Neural crest cell (in vitro differentiated cells): ENCODE data around the gene ENTPD8. TPM values are rescaled to one million over a fixed set of nuclear protein-coding genes. Genes with fewer than 3 reads are reported as not detected.
A peak's percentile ranks its signal among the peaks of the same experiment; 100 is the strongest.

Source experiments
- DNase-seq: peaks from one replicate; pipeline ENCODE4 v3.0.0; 2021; ENCODE audit warnings: low read depth, mixed read lengths, low spot score
- H3K27ac Mint-ChIP-seq: one replicate; pipeline ENCODE4 v1.8.0; 2021; ENCODE audit warnings: mild to moderate bottlenecking, mixed read lengths; ENCODE audit not compliant: unreplicated experiment
- H3K27me3 Mint-ChIP-seq: 2 replicates; pipeline ENCODE4 v1.8.0; 2021; ENCODE audit warnings: low read depth, mild to moderate bottlenecking, mixed read lengths
- H3K36me3 Mint-ChIP-seq: 2 replicates; pipeline ENCODE4 v1.8.0; 2021; ENCODE audit warnings: low read depth, mild to moderate bottlenecking, mixed read lengths
- H3K4me1 Mint-ChIP-seq: 2 replicates; pipeline ENCODE4 v1.8.0; 2021; ENCODE audit warnings: mixed read lengths
- H3K4me3 Mint-ChIP-seq: one replicate; pipeline ENCODE4 v1.8.0; 2021; ENCODE audit warnings: mild to moderate bottlenecking, mixed read lengths
- H3K9me3 Mint-ChIP-seq: 2 replicates; pipeline ENCODE4 v1.8.0; 2021; ENCODE audit warnings: mixed read lengths
- total RNA-seq: library from RNA; stranded (reverse); gene quantifications from 2 replicates; pipeline ENCODE4 v1.2.1, GENCODE V29; 2021
- TF ChIP-seq, protein P1 (sequence below): fragments of 200-600 bp; sonication (generic); conservative IDR thresholded peaks from 2 replicates; pipeline ENCODE4 v1.5.0; 2021; ENCODE audit warnings: antibody characterized with exemption, mild to moderate bottlenecking

The ENTPD8 gene
- total RNA-seq, 1 donor from 2014 or later: 0.12 TPM

DNA sequence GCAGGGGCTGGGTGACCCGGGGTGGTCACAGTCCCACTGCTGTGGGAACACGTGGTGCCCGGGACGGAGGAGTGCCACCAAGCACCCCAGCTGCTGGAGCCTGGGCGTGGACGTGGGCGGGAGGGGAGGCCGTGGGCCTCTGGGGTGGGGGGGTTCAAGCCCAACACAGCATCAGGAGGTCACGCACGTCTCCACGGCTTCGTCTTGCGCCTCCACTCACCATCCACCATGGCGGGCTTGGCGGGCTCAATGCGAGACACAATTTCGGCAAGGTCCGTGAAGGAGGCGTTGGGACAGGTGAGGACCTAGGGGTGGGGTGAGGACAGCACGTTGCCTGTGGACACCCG is 20.1 kb upstream of the ENTPD8 start:
- TF ChIP-seq, protein P1, sequence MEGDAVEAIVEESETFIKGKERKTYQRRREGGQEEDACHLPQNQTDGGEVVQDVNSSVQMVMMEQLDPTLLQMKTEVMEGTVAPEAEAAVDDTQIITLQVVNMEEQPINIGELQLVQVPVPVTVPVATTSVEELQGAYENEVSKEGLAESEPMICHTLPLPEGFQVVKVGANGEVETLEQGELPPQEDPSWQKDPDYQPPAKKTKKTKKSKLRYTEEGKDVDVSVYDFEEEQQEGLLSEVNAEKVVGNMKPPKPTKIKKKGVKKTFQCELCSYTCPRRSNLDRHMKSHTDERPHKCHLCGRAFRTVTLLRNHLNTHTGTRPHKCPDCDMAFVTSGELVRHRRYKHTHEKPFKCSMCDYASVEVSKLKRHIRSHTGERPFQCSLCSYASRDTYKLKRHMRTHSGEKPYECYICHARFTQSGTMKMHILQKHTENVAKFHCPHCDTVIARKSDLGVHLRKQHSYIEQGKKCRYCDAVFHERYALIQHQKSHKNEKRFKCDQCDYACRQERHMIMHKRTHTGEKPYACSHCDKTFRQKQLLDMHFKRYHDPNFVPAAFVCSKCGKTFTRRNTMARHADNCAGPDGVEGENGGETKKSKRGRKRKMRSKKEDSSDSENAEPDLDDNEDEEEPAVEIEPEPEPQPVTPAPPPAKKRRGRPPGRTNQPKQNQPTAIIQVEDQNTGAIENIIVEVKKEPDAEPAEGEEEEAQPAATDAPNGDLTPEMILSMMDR: no peak
- Mint-ChIP-seq H3K4me1 (no peaks in the 10 kb centered on the region), H3K9me3 (no peaks in the 10 kb centered on the region), H3K36me3 (no peaks in the 10 kb centered on the region), H3K27ac (no peak overlapping the region), H3K4me3 (no peak overlapping the region), H3K27me3 (peaks cover 3% of the 10 kb centered on the region)
- no peak for DNase-seq

DNA sequence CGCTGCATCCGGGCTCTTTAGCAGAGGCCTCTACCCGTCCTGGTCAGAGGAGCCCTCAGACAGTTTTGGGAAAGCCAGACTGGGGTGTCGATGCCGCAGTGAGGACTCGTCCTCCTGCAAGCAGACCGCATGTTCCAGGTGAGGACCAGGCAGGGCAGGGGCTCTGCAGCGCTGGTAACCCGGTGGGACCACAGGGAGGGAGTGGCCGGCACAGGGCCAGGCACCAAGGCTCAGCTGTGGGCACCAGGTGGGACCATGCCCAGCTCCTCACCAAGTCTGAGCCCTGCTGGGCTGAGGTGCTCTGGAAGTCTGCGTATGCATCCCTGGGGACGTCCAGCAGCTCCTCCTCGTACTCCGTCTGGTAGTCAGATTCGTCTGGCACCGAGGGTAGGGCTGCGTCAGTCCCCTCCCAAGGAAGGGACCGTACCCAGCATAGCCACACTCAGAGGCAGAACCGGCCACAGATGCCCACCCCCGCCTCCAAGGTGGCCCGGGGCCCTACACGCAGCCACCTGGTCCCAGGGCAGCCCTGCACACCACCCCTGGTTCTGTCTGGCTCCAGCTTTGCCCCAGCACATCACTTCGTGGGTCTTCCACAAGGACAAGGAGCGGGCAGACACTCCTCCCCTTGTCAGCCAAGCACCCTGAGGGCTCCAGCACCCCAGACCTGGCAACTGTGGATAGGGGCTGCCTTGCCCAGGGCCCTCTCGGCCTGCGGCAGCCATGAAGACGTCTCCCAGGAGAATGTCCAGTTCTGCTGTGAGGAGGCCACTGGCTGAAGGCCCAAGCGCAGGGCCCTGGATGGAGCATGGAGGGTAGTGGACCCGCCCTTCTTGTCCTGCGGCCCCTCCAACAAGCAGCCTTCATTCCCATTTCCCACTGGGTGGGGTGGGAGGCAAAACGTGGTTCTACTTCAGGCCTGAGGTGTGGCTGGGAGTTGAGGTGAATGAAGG is 19.5 kb upstream of the ENTPD8 start:
- Mint-ChIP-seq H3K4me1 (no peaks in the 10 kb centered on the region), H3K36me3 (no peaks in the 10 kb centered on the region), H3K27ac (no peak overlapping the region), H3K27me3 (peaks cover 3% of the 10 kb centered on the region), H3K9me3 (no peaks in the 10 kb centered on the region), H3K4me3 (no peak overlapping the region)
- TF ChIP-seq, protein P1: no peak
- no peak for DNase-seq

DNA sequence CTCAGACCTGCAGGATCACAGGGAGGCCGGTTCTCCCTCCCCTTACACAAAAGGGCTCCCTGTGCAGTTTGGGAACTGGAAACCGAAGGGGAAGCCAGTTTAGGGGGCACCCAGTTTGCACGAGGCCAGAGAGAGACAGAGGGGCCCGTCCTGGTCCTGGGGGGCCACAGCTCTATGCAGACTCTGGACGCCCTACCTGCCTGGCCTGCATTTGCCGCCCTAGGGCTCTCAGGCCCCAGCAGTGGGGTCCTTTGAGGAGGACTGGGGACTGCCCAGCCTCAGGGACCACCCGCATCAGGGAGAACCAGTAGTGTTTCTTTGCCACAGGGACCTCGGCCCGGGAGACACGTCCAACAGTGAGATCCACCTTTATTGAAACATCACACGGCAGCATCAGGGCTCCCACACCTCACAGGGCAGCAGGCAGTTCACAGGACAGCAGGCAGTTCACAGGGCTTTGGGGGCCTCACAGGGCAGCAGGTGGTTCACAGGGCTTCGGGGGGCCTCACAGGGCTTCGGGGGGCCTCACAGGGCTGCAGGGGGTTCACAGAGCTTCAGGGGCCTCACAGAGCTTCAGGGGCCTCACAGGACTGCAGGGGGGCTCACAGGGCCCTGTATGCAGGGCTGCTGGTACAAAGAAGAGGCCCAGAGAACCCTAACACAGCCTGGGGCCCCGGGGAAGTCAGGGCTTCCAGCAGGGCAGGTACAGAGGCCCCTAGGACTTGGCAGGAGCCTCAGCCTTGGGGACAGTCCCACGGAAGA is 18.6 kb upstream of the ENTPD8 start:
- Mint-ChIP-seq H3K27me3 (peaks cover 3% of the 10 kb centered on the region), H3K9me3 (no peaks in the 10 kb centered on the region), H3K27ac (peak overlapping the region; percentile 35), H3K4me3 (peak overlapping the region; percentile 59), H3K36me3 (no peaks in the 10 kb centered on the region), H3K4me1 (no peaks in the 10 kb centered on the region)
- TF ChIP-seq, protein P1: no peak
- no peak for DNase-seq

DNA sequence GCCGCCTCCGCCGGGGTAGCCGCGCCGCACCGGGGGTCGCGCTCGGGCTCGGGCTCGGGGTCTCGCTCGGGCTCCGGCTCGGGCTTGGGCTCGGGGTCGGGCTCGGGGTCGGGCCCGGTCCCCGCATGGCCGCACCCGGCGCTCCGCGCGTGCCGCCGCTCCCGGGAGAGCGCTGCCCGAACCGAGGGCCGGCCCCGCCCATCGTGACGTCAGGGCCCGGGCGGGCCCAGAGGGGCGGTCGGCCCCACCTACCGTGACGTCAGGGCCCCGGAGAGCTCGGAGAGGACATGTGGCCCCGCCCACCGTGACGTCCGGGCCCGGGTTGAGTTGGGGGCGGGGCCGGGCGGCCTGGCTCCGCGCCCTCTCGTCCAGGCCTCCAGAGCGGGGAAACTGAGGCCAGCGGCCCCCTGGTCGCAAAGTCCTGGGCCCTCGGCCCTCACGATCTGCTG is 18.0 kb upstream of the ENTPD8 start, which contains the start of gene NSMF:
Gene NSMF, minus strand, starts transcription at position 183 of the 449 bp plus-strand sequence. CDS start 232 bp downstream, outside the sequence.
- peak within 1 kb of the TSS; percentile 35 for H3K27ac Mint-ChIP-seq
- TF ChIP-seq, protein P1: no peak
- no peaks in the 10 kb centered on the region for H3K9me3 Mint-ChIP-seq
- peaks cover 3% of the 10 kb centered on the region for H3K27me3 Mint-ChIP-seq
- DNase-seq: peak; percentile 92
- peak within 1 kb of the TSS; percentile 59 for H3K4me3 Mint-ChIP-seq
- no peaks in the 10 kb centered on the region for H3K36me3 Mint-ChIP-seq
- H3K4me1 Mint-ChIP-seq: no peaks in the 10 kb centered on the region

DNA sequence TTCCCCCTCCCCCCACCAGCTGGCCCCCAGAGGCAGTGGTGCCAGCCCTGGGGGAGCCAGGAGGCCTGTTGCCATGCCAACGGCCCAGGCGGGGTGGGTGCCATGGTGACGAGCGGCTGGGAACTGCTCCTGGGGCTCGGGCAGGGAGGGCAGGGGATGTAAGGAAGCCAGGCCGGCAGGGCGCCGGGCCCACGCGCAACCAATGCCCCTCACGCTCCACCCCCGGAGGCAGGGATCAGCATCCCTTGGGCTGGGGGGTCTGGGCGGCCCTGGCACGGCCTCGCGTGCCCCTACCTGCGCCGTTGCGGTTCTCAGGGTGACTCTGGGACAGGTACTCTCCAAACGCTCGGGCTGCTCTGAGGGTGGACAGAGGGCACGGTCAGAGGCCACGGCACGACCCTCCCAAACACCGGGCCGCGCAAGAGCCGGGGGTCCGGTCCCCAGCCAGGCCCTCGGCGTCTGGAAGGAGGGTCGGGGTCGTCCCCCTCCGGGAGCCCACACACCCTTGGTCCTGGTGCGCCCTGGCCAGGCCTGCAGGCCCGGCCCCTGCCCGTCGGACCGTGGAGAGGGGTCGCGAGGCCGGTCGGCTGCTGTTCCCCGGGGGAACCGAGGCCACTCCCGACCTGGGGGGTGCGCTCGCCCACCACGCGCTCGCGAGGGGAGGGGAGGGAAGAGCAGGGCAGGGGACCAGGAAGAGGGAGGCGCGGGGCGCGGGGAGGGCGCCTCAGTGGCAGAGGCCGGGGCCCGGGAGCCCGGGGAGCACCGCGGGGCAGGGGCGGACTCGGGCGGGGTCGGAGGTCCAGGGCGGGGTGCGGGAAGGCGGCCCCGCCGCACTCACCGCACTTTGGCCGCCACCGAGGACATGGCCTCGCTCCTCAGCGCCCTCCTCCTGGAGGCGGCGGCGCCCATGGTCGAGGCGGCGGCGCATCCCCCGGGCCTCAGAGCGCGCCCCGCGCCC is 17.3 kb upstream of the ENTPD8 start:
- no peaks in the 10 kb centered on the region for H3K9me3 Mint-ChIP-seq
- no peak overlapping the region for H3K27ac Mint-ChIP-seq
- no peaks in the 10 kb centered on the region for H3K36me3 Mint-ChIP-seq
- DNase-seq: no peak
- TF ChIP-seq, protein P1: no peak
- H3K4me1 Mint-ChIP-seq: peaks cover 4% of the 10 kb centered on the region
- no peak overlapping the region for H3K4me3 Mint-ChIP-seq
- peaks cover 6% of the 10 kb centered on the region for H3K27me3 Mint-ChIP-seq
